GM12891 (cell line): ENCODE results near the gene TMEM207.

Experiments used
- POLR2A ChIP-seq: IDR thresholded peaks from 2 replicates; pipeline ENCODE4 v1.6.1; 2011; ENCODE audit warnings: low read depth, low read length, control low read depth
- POLR2AphosphoS5 ChIP-seq: IDR thresholded peaks from 2 replicates; pipeline ENCODE4 v1.6.1; 2011; ENCODE audit warnings: low read depth, low read length, control low read depth
- TAF1 ChIP-seq: IDR thresholded peaks from 2 replicates; pipeline ENCODE4 v1.6.1; 2011; ENCODE audit warnings: low read depth, low read length, control low read depth

DNA sequence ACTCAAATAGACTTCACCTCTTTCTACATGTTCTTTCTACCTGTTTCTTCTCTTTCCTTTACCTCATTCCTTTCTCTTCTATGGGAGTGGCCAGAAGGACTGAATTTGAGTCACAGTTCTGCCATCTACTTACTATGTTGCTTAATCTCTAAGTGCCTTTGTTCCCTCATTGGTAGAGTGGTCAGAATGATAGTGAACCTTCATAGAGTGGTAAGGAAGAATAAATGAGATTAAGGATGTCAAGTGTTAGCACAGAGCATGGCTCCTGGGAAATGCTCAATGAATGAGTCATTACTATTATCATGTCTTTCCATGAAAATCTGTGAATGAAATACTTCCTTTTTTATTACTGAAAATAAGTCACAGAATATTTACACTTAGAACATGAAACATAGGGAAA lies 17.5 kb downstream of the TMEM207 start:
- TF ChIP-seq POLR2A (no peak), TAF1 (no peak), POLR2AphosphoS5 (no peak)
